C4-2B (cell line): ENCODE results near the gene POLR2J.
"Not testable (repeated sequence)": the region's sequence is repeated elsewhere in the genome, so short reads cannot be mapped to it uniquely, and the experiment has no call there.

ENCODE experiments used
- ZFX ChIP-seq: fragments of 450-650 bp; IDR thresholded peaks from 2 replicates; pipeline ENCODE4 v1.6.1; 2017
- TF ChIP-seq, protein P1 (sequence below): fragments of 450-650 bp; conservative IDR thresholded peaks from 2 replicates; pipeline ENCODE4 v1.5.1; 2017; ENCODE audit warnings: mild to moderate bottlenecking

DNA sequence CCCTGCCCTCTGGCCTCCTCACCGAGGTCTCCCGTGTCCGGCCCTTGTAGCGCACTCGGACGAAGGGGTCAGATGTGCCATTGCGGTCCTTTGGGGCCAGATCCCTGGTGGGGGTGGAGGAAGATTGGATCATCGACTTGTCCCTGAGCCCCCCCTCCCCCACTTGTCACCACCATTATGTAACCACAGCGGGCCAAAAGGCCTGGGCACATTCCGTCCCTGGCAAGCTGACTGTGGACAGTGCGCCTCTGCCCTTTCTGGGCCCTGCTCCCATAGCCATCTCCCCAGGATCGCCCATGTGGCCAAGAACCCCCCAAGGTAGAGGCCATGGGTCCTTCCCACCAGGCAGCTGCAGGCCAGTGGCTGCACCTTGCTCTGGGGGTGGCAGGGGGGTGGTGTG, 24.4 kb upstream of the POLR2J start:
- TF ChIP-seq, protein P1, sequence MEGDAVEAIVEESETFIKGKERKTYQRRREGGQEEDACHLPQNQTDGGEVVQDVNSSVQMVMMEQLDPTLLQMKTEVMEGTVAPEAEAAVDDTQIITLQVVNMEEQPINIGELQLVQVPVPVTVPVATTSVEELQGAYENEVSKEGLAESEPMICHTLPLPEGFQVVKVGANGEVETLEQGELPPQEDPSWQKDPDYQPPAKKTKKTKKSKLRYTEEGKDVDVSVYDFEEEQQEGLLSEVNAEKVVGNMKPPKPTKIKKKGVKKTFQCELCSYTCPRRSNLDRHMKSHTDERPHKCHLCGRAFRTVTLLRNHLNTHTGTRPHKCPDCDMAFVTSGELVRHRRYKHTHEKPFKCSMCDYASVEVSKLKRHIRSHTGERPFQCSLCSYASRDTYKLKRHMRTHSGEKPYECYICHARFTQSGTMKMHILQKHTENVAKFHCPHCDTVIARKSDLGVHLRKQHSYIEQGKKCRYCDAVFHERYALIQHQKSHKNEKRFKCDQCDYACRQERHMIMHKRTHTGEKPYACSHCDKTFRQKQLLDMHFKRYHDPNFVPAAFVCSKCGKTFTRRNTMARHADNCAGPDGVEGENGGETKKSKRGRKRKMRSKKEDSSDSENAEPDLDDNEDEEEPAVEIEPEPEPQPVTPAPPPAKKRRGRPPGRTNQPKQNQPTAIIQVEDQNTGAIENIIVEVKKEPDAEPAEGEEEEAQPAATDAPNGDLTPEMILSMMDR = not testable (repeated sequence)
- TF ChIP-seq ZFX = not testable (repeated sequence)
